ENCODE results near the gene GAB3. TPM values are rescaled to one million over a fixed set of nuclear protein-coding genes. Genes with fewer than 3 reads are reported as not detected.
"Not testable (repeated sequence)": the region's sequence is repeated elsewhere in the genome, so short reads cannot be mapped to it uniquely, and the experiment has no call there.

The GAB3 gene
- total and polyA plus RNA-seq, 2 donors, result 5.0 to 7.6 TPM

- peaks cover 14 to 19% of the 10 kb centered on the region in 2 donors for H3K36me3 ChIP-seq (ENCODE audit: control insufficient read depth in 2 of 2, insufficient read depth in 2 of 2, low read length in 1 of 2)
- H3K9me3 ChIP-seq (ENCODE audit: control insufficient read depth in 2 of 2, insufficient read depth in 1 of 2, low read length in 1 of 2), result no peaks in the 10 kb centered on the region
- WGBS, result 95% methylated on average over 6 of the region's 6 CpGs
- H3K27ac ChIP-seq (ENCODE audit: low read depth in 1 of 2, low read length in 1 of 2), result no peak overlapping the region
- H3K4me3 ChIP-seq (ENCODE audit: low read length in 2 of 2), result no peak overlapping the region
- H3K4me1 ChIP-seq (ENCODE audit: control insufficient read depth in 2 of 2, insufficient read depth in 2 of 2, low read length in 2 of 2), result peaks cover 0 to 4% of the 10 kb centered on the region in 2 donors
- H3K27me3 ChIP-seq (ENCODE audit: control insufficient read depth in 2 of 2, insufficient read depth in 1 of 2, low read length in 1 of 2), result no peaks in the 10 kb centered on the region
- no peak for DNase-seq (ENCODE audit: low read depth in 6 of 9, low spot score in 9 of 9)
These were observed 52.1 kb downstream of the GAB3 start for GRCh38 chrX:154698630-154699248.

GRCh38 chrX:154696676-154697045 is 54.2 kb downstream of the GAB3 start:
- Histone ChIP-seq H3K9me3 (ENCODE audit: control insufficient read depth in 2 of 2, insufficient read depth in 1 of 2, low read length in 1 of 2) (no peaks in the 10 kb centered on the region), H3K4me3 (ENCODE audit: low read length in 2 of 2) (no peak overlapping the region), H3K27ac (ENCODE audit: low read depth in 1 of 2, low read length in 1 of 2) (no peak overlapping the region), H3K4me1 (ENCODE audit: control insufficient read depth in 2 of 2, insufficient read depth in 2 of 2, low read length in 2 of 2) (peaks cover 0 to 4% of the 10 kb centered on the region in 2 donors), H3K27me3 (ENCODE audit: control insufficient read depth in 2 of 2, insufficient read depth in 1 of 2, low read length in 1 of 2) (no peaks in the 10 kb centered on the region), H3K36me3 (ENCODE audit: control insufficient read depth in 2 of 2, insufficient read depth in 2 of 2, low read length in 1 of 2) (peaks cover 14 to 19% of the 10 kb centered on the region in 2 donors)
- DNase-seq (ENCODE audit: low read depth in 6 of 9, low spot score in 9 of 9), result no peak
- 100% methylated on average over 1 of the region's 1 CpG for WGBS

- Histone ChIP-seq H3K4me3 (ENCODE audit: low read length in 2 of 2) (no peak overlapping the region), H3K4me1 (ENCODE audit: control insufficient read depth in 2 of 2, insufficient read depth in 2 of 2, low read length in 2 of 2) (peaks cover 0 to 4% of the 10 kb centered on the region in 2 donors), H3K9me3 (ENCODE audit: control insufficient read depth in 2 of 2, insufficient read depth in 1 of 2, low read length in 1 of 2) (no peaks in the 10 kb centered on the region), H3K36me3 (ENCODE audit: control insufficient read depth in 2 of 2, insufficient read depth in 2 of 2, low read length in 1 of 2) (peaks cover 14 to 19% of the 10 kb centered on the region in 2 donors), H3K27ac (ENCODE audit: low read depth in 1 of 2, low read length in 1 of 2) (no peak overlapping the region), H3K27me3 (ENCODE audit: control insufficient read depth in 2 of 2, insufficient read depth in 1 of 2, low read length in 1 of 2) (no peaks in the 10 kb centered on the region)
- no peak for DNase-seq (ENCODE audit: low read depth in 6 of 9, low spot score in 9 of 9)
- 88% methylated on average over 8 of the region's 8 CpGs for WGBS
These were observed 54.8 kb downstream of the GAB3 start for GRCh38 chrX:154695911-154696675.

- Histone ChIP-seq H3K4me1 (ENCODE audit: control insufficient read depth in 2 of 2, insufficient read depth in 2 of 2, low read length in 2 of 2) (peaks cover 0 to 4% of the 10 kb centered on the region in 2 donors), H3K27me3 (ENCODE audit: control insufficient read depth in 2 of 2, insufficient read depth in 1 of 2, low read length in 1 of 2) (no peaks in the 10 kb centered on the region), H3K9me3 (ENCODE audit: control insufficient read depth in 2 of 2, insufficient read depth in 1 of 2, low read length in 1 of 2) (no peaks in the 10 kb centered on the region), H3K4me3 (ENCODE audit: low read length in 2 of 2) (no peak overlapping the region), H3K27ac (ENCODE audit: low read depth in 1 of 2, low read length in 1 of 2) (peak overlapping the region in 1 of 2 donors; percentile 18), H3K36me3 (ENCODE audit: control insufficient read depth in 2 of 2, insufficient read depth in 2 of 2, low read length in 1 of 2) (peaks cover 14 to 18% of the 10 kb centered on the region in 2 donors)
- 11% methylated on average over 3 of the region's 3 CpGs for WGBS
- DNase-seq (ENCODE audit: low read depth in 6 of 9, low spot score in 9 of 9), result peak in 4 of 9 donors; percentile 28 to 70 (median 37)
These were observed 57.5 kb downstream of the GAB3 start for GRCh38 chrX:154693394-154693793.

- H3K27ac ChIP-seq (ENCODE audit: low read depth in 1 of 2, low read length in 1 of 2); H3K9me3 ChIP-seq (ENCODE audit: control insufficient read depth in 2 of 2, insufficient read depth in 1 of 2, low read length in 1 of 2); H3K4me3 ChIP-seq (ENCODE audit: low read length in 2 of 2); DNase-seq (ENCODE audit: low read depth in 6 of 9, low spot score in 9 of 9); H3K4me1 ChIP-seq (ENCODE audit: control insufficient read depth in 2 of 2, insufficient read depth in 2 of 2, low read length in 2 of 2); H3K36me3 ChIP-seq (ENCODE audit: control insufficient read depth in 2 of 2, insufficient read depth in 2 of 2, low read length in 1 of 2); H3K27me3 ChIP-seq (ENCODE audit: control insufficient read depth in 2 of 2, insufficient read depth in 1 of 2, low read length in 1 of 2): not testable (repeated sequence)
- 97% methylated on average over 2 of the region's 2 CpGs for WGBS
These were observed 60.4 kb downstream of the GAB3 start for GRCh38 chrX:154690438-154690837.

- not testable (repeated sequence) for H3K36me3 ChIP-seq (ENCODE audit: control insufficient read depth in 2 of 2, insufficient read depth in 2 of 2, low read length in 1 of 2); H3K27me3 ChIP-seq (ENCODE audit: control insufficient read depth in 2 of 2, insufficient read depth in 1 of 2, low read length in 1 of 2); H3K4me1 ChIP-seq (ENCODE audit: control insufficient read depth in 2 of 2, insufficient read depth in 2 of 2, low read length in 2 of 2); DNase-seq (ENCODE audit: low read depth in 6 of 9, low spot score in 9 of 9); H3K27ac ChIP-seq (ENCODE audit: low read depth in 1 of 2, low read length in 1 of 2); H3K4me3 ChIP-seq (ENCODE audit: low read length in 2 of 2)
- H3K9me3 ChIP-seq (ENCODE audit: control insufficient read depth in 2 of 2, insufficient read depth in 1 of 2, low read length in 1 of 2), result peaks cover 0 to 10% of the 10 kb centered on the region in 2 donors
These were observed 78.8 kb downstream of the GAB3 start for GRCh38 chrX:154672084-154672483.

GRCh38 chrX:154670848-154671247 is 80.0 kb downstream of the GAB3 start:
- not testable (repeated sequence) for H3K4me1 ChIP-seq (ENCODE audit: control insufficient read depth in 2 of 2, insufficient read depth in 2 of 2, low read length in 2 of 2); H3K4me3 ChIP-seq (ENCODE audit: low read length in 2 of 2); H3K36me3 ChIP-seq (ENCODE audit: control insufficient read depth in 2 of 2, insufficient read depth in 2 of 2, low read length in 1 of 2); H3K27ac ChIP-seq (ENCODE audit: low read depth in 1 of 2, low read length in 1 of 2); DNase-seq (ENCODE audit: low read depth in 6 of 9, low spot score in 9 of 9); H3K27me3 ChIP-seq (ENCODE audit: control insufficient read depth in 2 of 2, insufficient read depth in 1 of 2, low read length in 1 of 2)
- 89% methylated on average over 8 of the region's 8 CpGs for WGBS
- H3K9me3 ChIP-seq (ENCODE audit: control insufficient read depth in 2 of 2, insufficient read depth in 1 of 2, low read length in 1 of 2), result peaks cover 0 to 10% of the 10 kb centered on the region in 2 donors

GRCh38 chrX:154661899-154662298 is 89.0 kb downstream of the GAB3 start:
- peaks cover 0 to 8% of the 10 kb centered on the region in 2 donors for H3K9me3 ChIP-seq (ENCODE audit: control insufficient read depth in 2 of 2, insufficient read depth in 1 of 2, low read length in 1 of 2)
- no peak for DNase-seq (ENCODE audit: low read depth in 6 of 9, low spot score in 9 of 9)
- no peaks in the 10 kb centered on the region for H3K4me1 ChIP-seq (ENCODE audit: control insufficient read depth in 2 of 2, insufficient read depth in 2 of 2, low read length in 2 of 2)
- no peak overlapping the region for H3K27ac ChIP-seq (ENCODE audit: low read depth in 1 of 2, low read length in 1 of 2)
- H3K4me3 ChIP-seq (ENCODE audit: low read length in 2 of 2), result no peak overlapping the region
- no peaks in the 10 kb centered on the region for H3K27me3 ChIP-seq (ENCODE audit: control insufficient read depth in 2 of 2, insufficient read depth in 1 of 2, low read length in 1 of 2)
- WGBS, result 90% methylated on average over 7 of the region's 7 CpGs
- no peaks in the 10 kb centered on the region for H3K36me3 ChIP-seq (ENCODE audit: control insufficient read depth in 2 of 2, insufficient read depth in 2 of 2, low read length in 1 of 2)

GRCh38 chrX:154661170-154661569 is 89.7 kb downstream of the GAB3 start:
- H3K27ac ChIP-seq (ENCODE audit: low read depth in 1 of 2, low read length in 1 of 2), result no peak overlapping the region

More at GRCh38 chrX:154661170-154661569, 89.7 kb downstream of the GAB3 start:
- 90% methylated on average over 4 of the region's 4 CpGs for WGBS
- Histone ChIP-seq H3K9me3 (ENCODE audit: control insufficient read depth in 2 of 2, insufficient read depth in 1 of 2, low read length in 1 of 2) (peaks cover 0 to 8% of the 10 kb centered on the region in 2 donors), H3K4me3 (ENCODE audit: low read length in 2 of 2) (no peak overlapping the region), H3K4me1 (ENCODE audit: control insufficient read depth in 2 of 2, insufficient read depth in 2 of 2, low read length in 2 of 2) (no peaks in the 10 kb centered on the region), H3K27me3 (ENCODE audit: control insufficient read depth in 2 of 2, insufficient read depth in 1 of 2, low read length in 1 of 2) (no peaks in the 10 kb centered on the region), H3K36me3 (ENCODE audit: control insufficient read depth in 2 of 2, insufficient read depth in 2 of 2, low read length in 1 of 2) (no peaks in the 10 kb centered on the region)
- no peak for DNase-seq (ENCODE audit: low read depth in 6 of 9, low spot score in 9 of 9)

Measured in thymus (tissue), 11 donors.